Measurements from ENCODE around the gene TEX101.
"Not testable (repeated sequence)": the region's sequence is repeated elsewhere in the genome, so short reads cannot be mapped to it uniquely, and the experiment has no call there.

TEX101 gene

DNA sequence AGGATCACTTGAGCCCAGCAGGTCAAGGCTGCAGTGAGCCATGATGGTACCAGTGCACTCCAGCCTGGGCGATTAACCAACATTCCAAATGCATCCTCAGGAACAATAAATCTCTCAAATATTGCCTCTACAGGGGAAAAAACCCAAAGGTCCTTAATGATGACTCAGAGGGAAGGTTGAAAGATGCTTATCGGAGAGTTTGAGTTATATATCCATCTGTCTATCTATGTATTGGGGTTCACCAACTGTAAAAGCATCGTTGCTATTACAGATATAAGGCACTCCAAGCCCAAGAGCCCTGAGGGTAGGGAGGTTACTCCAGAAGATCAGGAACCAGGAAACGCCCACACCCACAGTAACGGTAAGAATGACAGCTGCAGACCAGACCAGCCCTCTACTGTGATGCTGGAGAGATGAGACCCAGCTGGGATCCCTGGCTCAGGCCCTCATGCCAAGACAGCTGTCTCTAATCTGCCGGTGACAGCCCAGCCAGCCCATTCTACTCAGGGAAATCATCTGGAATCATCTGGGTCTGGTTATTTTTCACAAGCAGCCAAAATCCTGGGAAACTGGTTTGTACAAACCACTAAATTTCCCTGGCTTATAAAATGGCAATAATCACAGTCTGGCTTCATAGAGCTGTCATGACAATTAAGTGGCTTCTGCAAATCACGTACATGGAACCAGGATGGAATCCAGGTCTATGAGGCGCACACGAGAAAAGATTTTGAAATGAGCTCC is 23.8 kb downstream of the TEX101 start:
- DNase-seq (ENCODE audit: insufficient read length, low spot score) (no peak), FAIRE-seq (no peak)
- TF ChIP-seq CTCF (IDR thresholded peaks at IDR 0.05; ENCODE audit: insufficient read depth, missing control alignments), result no peak

DNA sequence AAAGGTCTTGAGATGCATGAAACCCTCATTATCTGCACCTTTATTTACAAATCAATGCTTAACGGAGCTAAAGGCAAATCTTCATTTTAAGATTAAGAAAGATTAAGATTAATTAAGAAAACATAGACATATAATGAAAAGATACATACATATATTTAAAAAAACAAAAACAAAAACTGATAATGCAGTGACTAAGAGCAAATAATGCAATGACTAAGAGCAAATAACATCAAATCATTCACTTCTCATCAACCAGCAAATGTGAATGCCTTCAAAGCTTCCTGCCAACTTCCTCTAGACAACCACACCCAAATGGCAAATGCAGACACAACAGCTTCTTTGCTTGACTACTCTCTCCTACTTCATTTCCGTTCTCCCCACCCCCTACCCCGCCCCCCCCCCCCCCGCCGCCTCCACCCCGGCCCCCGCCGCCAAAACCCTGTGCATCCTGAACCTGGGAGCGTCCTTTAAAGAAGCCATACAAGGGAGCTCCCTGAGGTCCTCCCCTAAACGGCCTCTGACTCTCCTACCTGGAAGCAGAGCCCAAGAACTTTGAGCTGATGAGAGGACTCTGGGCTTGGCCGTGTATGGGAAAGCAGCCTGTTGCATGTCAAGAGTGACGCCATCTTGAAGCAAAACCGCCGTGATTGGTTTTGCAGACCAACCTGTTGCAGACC is 24.5 kb downstream of the TEX101 start:
- FAIRE-seq (no peak), DNase-seq (ENCODE audit: insufficient read length, low spot score) (no peak)
- no peak for TF ChIP-seq CTCF (IDR thresholded peaks at IDR 0.05; ENCODE audit: insufficient read depth, missing control alignments)

GRCh38 chr19:43439709-43440063 is 25.0 kb downstream of the TEX101 start:
- FAIRE-seq, result no peak
- no peak for DNase-seq (ENCODE audit: insufficient read length, low spot score)
- TF ChIP-seq CTCF (IDR thresholded peaks at IDR 0.05; ENCODE audit: insufficient read depth, missing control alignments), result no peak

DNA sequence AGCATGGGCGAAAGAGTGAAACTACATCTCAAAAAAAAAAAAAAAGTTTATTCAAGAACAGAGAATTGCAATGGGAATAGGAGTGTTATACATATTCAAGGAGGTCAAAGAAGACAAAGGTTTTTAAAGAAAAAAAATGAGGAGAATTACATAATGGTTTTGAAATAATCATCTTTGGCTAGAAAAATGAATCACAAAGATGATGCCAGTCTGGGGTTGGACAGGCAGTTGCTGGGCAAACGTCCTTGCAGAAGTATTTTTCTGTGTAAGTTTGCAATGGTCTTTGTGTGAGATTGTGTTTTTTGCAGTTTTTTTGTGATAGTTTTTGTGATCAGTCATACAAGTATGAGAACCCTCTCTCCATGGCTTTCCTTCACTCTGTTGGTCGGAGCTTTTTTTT is 27.0 kb downstream of the TEX101 start:
- no peak for DNase-seq (ENCODE audit: insufficient read length, low spot score)
- no peak for FAIRE-seq
- TF ChIP-seq CTCF (IDR thresholded peaks at IDR 0.05; ENCODE audit: insufficient read depth, missing control alignments), result no peak

DNA sequence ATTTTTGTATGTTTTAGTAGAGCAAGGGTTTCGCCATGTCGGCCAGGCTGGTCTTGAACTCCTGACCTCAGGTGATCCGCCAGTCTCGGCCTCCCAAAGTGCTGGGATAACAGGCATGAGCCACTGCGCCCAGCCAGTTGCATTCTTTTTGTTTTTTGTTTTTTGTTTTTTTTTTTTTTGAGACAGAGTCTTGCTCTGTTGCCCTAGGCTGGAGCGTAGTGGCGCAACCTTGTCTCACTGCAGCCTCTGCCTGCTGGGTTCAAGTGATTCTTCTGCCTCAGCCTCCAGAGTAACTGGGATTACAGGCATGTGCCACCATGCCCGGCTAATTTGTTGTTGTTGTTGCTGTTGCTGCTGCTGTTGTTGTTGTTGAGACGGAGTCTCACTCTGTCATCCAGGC is 29.4 kb downstream of the TEX101 start:
- not testable (repeated sequence) for DNase-seq (ENCODE audit: insufficient read length, low spot score); FAIRE-seq

- DNase-seq (ENCODE audit: insufficient read length, low spot score), result no peak
- no peak for TF ChIP-seq CTCF (IDR thresholded peaks at IDR 0.05; ENCODE audit: insufficient read depth, missing control alignments)
- no peak for FAIRE-seq
Measured at GRCh38 chr19:43444531-43445287, 30.0 kb downstream of the TEX101 start.

DNA sequence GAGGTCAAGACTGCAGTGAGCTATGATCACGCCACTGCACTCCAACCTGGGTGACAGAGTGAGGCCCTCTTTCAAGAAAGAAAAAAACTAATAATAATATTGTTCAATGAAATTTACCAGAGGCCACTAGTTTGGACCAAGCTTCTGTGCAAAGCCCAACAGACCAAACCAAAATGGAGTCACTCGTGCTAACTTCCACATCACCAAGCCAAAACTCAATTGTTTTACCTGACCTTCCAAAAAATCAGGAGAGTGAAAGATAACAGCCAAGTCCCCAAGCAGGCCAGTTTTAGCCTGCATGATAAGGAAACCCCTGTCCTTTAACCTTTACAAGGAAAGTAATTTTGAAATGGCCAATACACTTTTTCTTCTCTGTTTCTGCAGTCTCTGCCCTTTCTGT is 30.7 kb downstream of the TEX101 start:
- TF ChIP-seq CTCF (IDR thresholded peaks at IDR 0.05; ENCODE audit: insufficient read depth, missing control alignments), result no peak
- FAIRE-seq, result no peak

More for the DNA sequence above, 30.7 kb downstream of the TEX101 start:
- DNase-seq (ENCODE audit: insufficient read length, low spot score), result no peak

Measured in D721Med (cell line).